Uterus (tissue), 2 donors: Measurements from ENCODE around the gene VWA3B.

ENCODE experiments used
- CTCF ChIP-seq, 4 experiments: fragments of 200-600 bp in 2 of 4; fragments of 450-650 bp in 2 of 4; sonication (generic) in 2 of 4; IDR thresholded peaks; one replicate each; pipeline ENCODE4 v1.5.1; 2016 to 2019; ENCODE audit warnings: antibody characterized with exemption in 4 of 4, mild to moderate bottlenecking in 2 of 4, moderate library complexity in 1 of 4
- POLR2A ChIP-seq, 2 donors: fragments of 450-650 bp; IDR thresholded peaks; one replicate each; pipeline ENCODE4 v1.6.1; 2016; ENCODE audit warnings: antibody characterized with exemption in 2 of 2, mild to moderate bottlenecking in 1 of 2, moderate library complexity in 1 of 2

GRCh38 chr2:98333922-98334321 is 247.0 kb downstream of the VWA3B start:
- TF ChIP-seq CTCF (IDR thresholded peaks at IDR 0.05) (no peak), POLR2A (IDR thresholded peaks at IDR 0.05) (no peak)
